ENCODE measurements around the gene BTBD9.
"Not testable (repeated sequence)": the region's sequence is repeated elsewhere in the genome, so short reads cannot be mapped to it uniquely, and the experiment has no call there.

The BTBD9 gene

DNA sequence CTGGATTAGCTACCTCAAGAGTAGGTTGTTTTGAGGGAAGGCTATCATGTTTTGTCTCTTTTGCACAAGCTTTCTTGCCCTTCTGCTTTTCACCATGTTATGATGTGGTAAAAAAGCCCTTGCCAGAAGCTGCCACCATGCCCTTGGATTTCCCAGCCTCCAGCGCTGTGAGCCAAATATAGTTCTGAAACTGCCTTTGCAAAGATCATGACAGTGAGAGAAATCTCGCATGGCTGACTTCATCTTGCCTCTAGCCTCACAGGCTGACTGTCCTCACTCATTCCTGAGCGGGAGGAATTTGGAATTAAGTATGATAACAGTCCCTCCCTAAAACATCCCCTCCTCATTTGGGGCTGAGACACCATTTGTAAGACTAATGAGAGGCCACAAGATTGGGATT is 207.7 kb downstream of the BTBD9 start:
- no peak for DNase-seq (ENCODE audit: low read depth in 2 of 2)

DNA sequence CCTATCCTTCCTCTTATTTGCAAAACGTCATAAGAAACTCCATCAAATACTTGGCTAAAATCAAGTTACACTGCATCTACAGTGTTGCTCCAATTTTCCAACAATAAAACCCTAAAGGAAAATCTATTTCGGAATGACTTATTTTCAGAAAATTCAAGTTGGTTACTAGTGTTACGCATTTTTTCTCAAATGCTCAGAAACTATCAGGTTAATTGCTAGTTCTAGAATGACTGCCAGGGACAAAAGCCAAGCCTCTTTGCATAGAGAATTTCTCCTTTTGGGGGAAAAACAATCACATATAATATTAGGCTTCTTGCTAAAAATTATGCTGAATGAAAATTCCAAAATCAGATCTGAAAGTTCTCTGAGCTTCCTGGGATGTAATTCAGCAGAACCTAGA is 210.2 kb downstream of the BTBD9 start:
- no peak for DNase-seq (ENCODE audit: low read depth in 2 of 2)

DNA sequence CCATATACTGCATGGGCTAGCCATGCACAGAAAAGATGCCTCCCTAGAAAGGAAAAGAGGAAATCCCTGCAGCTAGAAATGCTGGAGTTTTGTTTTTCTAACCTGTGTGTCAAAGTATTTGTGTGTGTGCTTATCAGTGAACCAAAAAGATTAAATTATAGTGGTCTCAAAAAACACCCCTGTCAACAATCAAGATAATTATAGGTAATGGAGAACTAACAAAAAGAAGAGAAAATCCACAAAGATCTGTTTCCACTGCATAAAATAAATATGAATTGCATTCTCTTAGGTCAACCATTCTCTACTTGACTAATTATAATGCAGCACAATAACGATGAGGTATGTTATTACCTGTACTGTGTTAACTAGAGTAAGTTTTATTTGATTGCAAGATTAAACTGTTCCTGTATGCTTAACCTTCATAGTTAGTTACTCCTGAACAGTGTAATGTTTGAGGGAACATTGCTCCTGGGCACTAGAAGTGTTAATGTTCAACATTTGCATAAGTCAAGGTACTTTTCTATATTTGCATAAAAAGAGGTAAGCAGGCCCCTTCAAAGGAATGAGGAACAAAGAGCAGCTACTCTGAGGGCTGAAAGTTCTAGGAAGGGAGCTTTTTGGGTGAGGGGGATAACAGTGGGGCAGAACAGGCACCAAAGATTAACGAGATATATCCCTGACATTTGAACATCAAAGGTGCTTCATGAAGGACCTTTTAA is 212.1 kb downstream of the BTBD9 start:
- DNase-seq (ENCODE audit: low read depth in 2 of 2) = no peak

DNA sequence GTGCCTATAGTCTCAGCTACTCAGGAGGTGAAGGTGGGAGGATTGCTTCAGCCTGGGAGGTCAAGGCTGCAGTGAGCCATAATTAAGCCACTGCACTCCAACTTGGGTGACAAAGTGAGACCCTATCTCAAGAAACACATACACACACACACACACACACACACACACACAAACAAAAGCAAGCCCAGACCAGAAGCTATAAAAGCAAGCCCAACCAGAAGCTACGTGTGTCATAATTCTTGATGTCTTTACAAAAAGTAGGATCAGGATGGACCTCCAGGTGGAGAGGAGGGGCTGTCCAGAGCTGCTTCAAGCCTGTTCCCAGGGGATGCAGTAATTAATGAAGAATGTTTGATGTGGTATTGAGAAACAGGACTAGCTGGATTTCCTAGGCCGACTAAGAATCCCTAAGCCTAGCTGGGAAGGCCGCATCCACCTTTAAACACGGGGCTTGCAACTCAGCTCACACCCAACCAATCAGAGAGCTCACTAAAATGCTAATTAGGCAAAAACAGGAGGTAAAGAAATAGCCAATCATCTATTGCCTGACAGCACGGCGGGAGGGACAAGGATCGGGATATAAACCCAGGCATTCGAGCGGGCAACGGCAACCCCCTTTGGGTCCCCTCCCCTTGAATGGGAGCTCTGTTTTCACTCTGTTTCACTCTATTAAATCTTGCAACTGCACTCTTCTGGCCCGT is 213.8 kb downstream of the BTBD9 start:
- DNase-seq (ENCODE audit: low read depth in 2 of 2) = not testable (repeated sequence)

DNA sequence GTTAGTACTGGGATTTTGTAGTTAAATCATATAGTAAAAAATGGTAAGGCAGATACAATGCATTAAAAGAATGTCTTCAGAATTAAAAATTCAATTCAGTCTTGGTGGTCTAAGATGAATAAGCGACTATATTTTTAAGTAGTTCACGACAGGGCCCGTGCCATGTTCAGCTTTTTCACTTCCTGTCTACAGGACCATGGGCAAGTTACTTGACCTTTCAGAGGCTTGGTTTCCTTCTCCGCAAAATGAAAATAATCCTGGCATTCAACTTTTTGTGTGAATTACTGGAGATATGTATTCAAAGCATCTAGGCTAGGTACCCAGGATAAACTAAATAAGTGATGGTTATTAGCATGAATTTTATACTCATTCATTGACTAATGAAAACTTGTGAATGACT is 216.0 kb downstream of the BTBD9 start:
- no peak for DNase-seq (ENCODE audit: low read depth in 2 of 2)

DNA sequence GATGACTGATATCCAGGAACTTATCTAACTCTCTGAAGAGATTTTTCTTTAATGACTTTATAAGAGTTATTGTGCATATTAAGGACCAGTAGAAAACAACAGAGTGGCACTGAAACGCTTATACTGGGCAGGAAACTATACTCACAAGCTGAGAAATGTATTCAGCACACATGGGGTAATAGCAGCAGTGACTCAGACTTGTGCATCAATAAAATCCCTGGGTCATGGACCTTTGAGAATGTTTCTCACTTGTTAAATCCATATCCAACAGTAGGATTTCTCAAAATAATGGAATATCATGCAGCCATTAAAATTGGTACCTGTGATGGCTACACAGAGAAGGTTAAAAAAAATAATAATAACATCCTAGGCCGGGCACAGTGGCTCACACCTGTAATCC is 219.5 kb downstream of the BTBD9 start:
- DNase-seq (ENCODE audit: low read depth in 2 of 2) = no peak

DNA sequence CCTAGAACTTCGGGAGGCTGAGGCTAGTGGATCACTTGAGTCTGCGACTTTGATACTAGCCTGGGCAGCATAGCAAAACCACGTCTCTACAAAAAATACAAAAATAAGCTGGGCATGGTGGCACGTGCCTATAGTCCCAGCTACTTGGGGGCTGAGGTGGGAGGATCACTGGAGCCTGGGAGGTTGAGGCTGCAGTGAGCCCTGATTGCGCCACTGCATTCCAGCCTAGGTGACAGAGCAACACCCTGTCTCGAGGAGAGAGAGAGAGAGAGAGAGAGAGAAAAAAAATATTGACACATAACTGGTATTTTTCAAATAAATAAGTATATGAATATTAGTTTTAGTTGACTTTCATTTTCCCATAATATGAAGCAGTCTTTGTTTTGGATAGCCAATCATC is 222.2 kb downstream of the BTBD9 start:
- DNase-seq (ENCODE audit: low read depth in 2 of 2) = no peak

DNA sequence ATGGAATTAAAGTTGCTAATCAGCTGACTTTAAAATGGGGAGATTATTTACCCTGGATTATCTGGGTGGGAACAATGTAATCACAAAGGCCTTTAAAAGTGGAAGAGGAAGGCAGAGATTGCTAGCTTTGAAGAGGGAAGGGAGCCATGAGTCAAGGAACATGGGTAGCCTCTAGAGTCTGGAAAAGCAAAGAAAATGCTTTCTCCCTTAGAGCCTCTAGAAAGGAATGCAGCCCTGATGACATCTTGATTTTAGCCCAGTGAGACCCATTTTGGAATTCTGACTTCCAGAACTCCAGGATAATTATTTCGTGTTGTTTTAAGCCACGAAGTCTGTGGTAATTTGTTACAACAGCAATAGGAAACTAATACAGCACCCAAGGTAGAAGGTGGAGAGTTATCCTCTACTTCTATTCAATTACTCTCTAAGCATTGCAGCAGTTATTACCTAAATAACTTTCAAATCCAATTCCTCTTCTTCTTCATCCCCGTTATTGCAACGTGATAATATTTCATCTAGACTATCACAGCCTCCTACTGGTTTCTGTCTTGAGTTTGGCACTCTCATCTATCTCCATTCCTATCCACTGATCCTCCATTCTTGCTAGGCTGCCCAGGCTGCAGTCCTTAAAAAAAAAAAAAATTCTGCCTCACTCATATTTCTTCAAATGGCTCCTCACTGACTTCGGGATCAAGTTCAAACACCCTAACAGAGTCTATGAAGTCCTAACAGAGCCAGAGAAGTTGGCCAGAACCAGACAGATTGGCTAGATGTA is 224.3 kb downstream of the BTBD9 start:
- DNase-seq (ENCODE audit: low read depth in 2 of 2) = no peak

DNA sequence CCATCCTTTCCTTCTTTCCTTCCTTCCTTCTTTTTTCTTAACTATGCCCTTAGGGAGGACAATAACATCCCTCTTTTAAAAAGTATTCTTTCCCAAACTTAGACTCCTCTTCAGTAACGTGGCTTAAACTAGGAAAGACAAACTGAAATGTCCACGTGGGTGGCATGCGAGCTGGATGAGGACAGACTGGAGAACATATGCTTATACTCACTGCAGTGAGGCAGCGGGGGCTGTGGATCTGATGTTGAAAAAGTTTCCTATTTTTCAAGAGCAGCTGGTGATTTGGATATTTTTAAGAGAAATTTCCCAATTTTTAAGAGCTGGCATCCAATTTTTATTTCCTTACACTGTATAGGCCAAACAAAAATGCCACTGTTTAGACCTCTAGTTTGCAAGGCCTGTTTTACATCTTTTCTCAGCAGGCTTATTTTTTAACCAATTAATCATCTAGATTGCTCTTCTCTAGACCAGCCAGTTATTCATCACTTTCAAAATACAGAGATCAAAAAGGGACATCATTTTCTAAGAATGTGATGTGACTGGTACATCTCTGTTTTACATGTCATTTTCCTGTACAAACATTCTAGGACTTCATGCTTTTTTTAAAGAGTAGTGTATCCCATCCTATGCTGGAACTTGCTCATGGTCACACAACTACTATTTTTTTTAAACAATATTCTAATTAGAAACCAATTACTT is 226.5 kb downstream of the BTBD9 start:
- DNase-seq (ENCODE audit: low read depth in 2 of 2) = no peak

DNA sequence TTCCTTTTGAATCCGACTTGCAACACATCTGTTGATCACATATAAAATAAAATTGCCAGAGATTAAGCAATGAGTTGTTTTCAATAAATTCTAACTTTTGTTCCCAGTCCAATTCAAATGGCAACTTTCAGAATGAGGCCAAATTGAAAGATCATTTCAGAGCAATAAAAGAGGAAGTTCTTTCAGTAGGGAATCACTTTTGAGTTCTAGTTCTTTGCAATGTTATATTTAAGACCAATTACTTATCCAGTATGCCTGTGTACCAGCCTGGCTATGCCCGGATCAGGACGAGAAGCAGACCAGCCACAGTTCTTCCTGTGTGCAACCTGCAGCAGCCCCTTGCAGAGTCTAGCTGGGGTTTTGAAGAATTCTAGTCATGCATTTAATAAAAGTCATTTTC is 232.5 kb downstream of the BTBD9 start:
- DNase-seq (ENCODE audit: low read depth in 2 of 2) = no peak

DNA sequence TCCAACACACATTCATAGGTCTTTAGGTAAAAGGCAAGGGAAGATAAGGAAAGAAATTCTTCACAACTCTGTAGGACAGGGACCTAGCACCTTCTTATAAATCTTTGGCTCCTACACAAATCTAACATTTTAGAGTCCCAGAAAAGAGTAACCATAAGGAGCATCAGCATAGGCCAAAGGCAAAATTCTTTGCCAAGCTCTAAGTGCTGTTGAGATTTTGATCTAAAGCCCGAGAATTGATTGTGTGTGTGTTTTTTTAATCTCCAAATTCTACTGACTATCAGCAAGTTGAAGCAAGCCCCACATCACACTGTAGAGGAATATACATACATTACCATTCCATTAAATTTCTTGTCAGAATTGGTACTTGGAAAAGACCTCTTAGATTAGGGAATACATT is 233.6 kb downstream of the BTBD9 start:
- no peak for DNase-seq (ENCODE audit: low read depth in 2 of 2)

DNA sequence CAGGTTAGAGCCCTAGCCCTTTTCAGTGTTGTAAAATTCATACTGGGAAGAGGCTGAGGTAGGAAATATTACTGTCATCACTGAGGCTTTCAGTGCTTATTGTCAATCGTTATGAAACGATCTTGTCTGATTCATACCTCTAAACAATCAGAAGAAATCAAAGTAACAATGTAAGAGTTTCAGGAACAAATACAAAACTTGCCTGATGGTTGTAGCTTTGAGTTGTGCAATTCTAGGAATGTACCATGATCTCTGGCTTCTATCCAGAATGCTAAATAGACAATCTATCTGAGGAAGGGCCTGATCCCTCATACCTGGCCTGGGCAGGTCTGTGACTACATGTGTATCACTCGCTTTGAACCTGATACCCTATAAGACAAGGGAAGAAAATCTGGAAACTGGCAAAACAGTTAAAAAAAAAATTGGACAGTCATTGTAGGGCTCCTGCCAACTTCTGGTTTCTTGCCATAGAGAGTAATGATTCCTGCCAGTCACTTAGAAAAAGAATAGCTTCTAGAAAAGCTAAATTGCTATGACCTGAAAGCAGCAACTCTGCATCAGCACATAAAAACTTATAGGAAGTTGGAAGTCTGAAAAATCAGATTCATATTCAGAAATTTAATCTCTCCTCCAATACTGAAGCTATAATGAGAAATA is 234.7 kb downstream of the BTBD9 start:
- no peak for DNase-seq (ENCODE audit: low read depth in 2 of 2)

DNA sequence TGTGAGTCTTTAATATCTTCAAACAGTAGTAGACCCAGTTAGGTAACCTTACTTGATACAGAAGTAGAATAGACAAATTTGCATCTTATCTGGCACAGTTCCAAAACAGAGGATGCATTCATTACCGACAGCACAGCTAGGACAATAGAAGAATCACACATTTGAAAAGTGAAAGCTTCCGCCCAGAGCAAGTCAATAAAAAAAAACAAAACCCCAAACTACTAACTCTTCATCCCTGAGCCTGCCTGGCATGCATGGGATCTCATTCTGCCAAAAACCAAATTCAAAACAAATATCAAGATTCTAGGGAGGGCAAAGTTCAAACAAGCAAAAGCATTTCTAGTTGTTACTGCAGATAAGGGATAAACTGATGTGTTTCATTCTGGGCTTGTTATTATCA is 235.4 kb downstream of the BTBD9 start:
- no peak for DNase-seq (ENCODE audit: low read depth in 2 of 2)

DNA sequence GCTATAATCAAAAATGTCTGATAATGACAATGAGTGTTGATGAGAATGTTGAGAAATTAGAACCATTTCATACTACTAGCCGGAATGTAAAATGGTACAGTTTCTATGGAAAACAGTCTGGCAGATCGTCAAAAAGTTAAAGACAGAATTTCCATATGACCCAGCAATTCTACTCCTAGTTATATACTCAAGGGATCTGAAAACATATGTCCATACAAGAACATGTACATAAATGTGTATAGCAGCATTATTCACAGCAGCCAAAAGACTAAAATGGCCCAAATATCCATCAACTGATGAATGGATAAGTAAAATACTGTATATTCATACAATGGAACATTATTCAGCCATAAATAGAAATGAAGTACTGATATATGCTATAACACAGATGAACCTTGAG is 236.2 kb downstream of the BTBD9 start:
- DNase-seq (ENCODE audit: low read depth in 2 of 2) = no peak

DNA sequence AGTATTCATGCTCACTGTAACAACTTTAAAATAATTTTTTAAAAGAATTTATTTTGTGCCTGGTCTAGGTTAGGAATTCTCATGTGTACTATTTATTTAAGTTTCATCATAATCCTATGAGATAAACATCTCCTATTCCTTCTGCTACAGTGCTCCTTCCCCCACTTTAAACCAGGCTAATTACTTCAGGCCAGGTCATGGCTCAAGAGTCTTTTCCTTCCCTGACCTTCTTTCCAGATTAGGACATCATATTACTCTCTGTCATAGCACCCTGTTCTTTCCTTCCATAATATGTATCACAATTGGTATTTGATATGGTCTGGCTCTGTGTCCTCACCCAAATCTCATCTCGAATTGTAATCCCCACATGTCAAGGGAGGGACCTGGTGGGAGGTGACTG is 239.0 kb downstream of the BTBD9 start:
- no peak for DNase-seq (ENCODE audit: low read depth in 2 of 2)

DNA sequence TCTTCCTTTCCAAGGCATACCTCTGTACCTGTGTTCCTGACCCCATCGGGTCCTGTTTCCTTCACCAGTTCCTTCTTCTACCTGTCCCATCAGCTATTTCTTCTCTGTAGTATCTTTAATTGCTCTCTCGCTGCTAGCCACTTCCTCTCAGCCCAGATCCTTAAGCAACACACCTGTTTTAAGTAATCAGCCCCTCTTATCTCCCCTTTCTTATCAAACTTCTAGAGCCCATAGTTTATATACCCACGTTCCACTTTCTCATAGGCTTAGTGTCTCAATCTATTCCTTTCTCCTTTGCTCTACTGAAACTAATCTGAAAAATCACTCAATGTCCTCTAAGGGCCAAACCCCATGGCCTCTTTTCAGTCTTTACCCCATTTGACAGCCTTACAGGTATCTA is 239.6 kb downstream of the BTBD9 start:
- DNase-seq (ENCODE audit: low read depth in 2 of 2) = no peak

DNA sequence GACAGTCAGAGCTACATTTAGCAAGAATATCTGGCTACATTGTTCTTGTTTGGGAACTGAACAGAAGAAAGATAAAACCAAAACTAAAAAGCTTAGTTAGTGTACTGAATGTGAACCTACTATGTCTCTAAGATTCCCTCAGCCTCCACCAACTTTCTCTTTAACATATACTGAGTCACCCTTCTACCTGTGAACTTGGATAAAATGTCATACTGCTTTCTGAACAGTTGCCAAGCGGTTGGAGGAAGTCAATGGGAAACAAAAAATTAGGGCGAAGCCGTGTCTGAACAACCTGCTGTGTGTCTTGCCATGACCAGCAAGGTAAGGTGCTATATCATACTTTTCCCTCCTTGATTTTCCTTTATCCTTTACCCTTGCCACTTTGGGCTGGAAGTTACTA is 243.5 kb downstream of the BTBD9 start:
- no peak for DNase-seq (ENCODE audit: low read depth in 2 of 2)

DNA sequence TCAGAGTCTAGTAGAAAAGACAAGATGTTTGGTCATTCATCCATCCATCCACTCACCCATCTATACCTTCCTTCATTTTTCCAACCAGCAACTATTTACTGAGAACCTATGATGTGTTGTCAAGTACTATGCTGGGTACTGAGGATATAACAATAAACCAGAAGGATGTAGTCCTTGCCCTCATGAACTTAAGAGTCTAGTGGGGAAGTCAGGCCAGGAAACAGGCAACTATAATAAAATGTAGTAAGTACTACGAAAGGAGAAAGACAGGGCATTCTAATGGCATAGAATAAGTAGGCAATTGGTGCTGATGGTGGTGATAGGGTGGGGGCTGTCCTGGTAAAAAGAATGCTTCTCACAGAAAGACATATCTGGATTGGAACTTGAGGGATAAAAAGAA is 245.7 kb downstream of the BTBD9 start:
- no peak for DNase-seq (ENCODE audit: low read depth in 2 of 2)

DNA sequence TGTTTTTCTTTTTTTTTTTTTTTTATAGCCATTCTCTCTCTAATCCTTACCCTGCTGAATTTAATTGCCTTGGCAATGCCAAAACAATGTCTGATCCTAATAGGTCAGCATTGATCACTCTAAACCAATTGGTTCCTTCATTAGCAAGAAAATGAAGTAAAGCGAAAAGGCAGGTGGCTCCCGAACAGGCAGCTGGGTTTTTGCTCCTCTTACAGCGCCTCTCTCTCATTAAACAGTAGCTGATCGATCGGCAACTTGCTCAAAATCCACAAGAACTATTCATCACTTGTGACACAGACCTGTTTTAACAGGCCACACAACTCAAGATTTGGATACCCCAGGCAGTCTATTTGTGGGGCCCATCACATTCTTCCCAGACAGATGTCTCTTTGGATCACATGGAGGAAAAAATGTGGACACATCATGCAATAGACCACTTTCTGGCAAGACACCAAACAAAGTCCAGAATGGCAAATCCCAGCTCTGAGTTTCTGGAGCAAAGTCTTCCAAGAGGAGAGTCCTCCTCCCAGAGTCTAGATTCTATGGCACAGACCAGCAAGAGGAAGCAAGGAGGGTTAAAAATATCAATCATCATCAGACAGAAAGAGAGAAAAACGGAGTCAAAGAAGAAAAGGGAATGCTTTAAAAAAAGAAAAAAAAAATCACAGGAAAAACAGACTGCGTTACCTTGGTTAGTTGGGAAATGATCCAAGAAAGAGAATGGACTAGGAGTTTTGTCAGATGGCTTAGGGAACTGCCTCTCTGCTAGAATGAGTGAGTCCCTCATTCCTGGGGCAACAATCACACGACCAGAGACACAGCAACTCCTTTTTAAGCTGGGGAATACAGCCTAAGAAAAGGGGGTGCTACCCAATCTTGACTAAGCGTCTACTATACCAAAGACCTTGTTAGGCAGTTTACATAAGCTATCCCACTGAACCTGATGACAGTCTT is 247.8 kb downstream of the BTBD9 start:
- no peak for DNase-seq (ENCODE audit: low read depth in 2 of 2)

DNA sequence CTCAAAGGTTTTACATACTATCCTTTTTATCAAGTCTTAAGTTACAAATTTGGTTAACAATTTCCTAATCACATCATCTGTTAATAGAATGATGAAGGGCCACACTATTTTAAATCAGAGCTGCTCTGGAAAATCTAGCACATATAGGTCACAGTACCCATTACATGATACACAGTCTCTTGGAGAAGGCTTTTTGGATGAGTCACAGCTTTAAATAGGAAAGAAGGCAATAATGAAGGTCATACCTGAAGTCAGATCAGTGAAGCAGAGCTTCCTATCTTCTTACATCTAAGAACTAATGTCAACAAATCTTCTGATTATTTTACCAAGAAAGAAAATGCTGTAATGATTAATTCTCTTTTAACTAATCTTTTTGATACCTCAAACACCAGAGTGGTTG is 248.5 kb downstream of the BTBD9 start:
- no peak for DNase-seq (ENCODE audit: low read depth in 2 of 2)

DNA sequence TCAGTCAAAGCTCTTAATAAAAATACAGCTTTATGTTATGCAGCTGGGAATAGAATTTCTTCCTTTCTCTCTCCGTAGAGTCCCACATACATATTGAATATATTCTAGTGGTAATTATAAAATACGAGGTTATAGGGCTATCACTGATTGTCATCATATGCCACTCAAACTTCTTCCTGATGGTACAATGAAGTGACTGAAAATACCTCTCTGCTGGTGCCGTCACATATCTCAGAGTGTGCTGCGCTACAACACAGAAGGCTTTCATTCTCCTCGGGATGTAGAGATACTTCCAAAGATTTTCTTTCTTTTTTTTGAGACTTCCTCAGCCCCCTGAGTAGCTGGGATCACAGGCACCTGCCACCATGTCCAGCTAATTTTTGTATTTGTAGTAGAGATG is 249.9 kb downstream of the BTBD9 start:
- no peak for DNase-seq (ENCODE audit: low read depth in 2 of 2)

Data from stimulated activated CD8-positive, alpha-beta memory T cell treated with anti-CD3 and anti-CD28 coated beads, Interleukin-2, amount 100 ng/mL, for 1 hour (primary cell).